HG02973 (cell line): Measurements from ENCODE around the gene FOCAD.
A peak's percentile ranks its signal among the peaks of the same experiment; 100 is the strongest.
"Not testable (repeated sequence)": the region's sequence is repeated elsewhere in the genome, so short reads cannot be mapped to it uniquely, and the experiment has no call there.

Source experiments
- ATAC-seq: cut with Tn5 transposase; IDR thresholded peaks from one replicate; pipeline ENCODE4 v1.9.1; 2021; ENCODE audit warnings: moderate library complexity; ENCODE audit not compliant: unreplicated experiment

The FOCAD gene

GRCh38 chr9:20945856-20946255 is 261.8 kb downstream of the FOCAD start:
- ATAC-seq, result no peak

- ATAC-seq, result no peak
Observed at GRCh38 chr9:20948703-20949102, 264.6 kb downstream of the FOCAD start.

- no peak for ATAC-seq
Observed at GRCh38 chr9:20950707-20951106, 266.6 kb downstream of the FOCAD start.

GRCh38 chr9:20962536-20963225 is 278.6 kb downstream of the FOCAD start:
- ATAC-seq, result no peak

- ATAC-seq, result no peak
Observed at GRCh38 chr9:20972684-20973083, 288.6 kb downstream of the FOCAD start.

GRCh38 chr9:20973246-20973947 is 289.3 kb downstream of the FOCAD start:
- ATAC-seq, result not testable (repeated sequence)

- ATAC-seq, result not testable (repeated sequence)
Observed at GRCh38 chr9:20974191-20974938, 290.3 kb downstream of the FOCAD start.

- ATAC-seq, result no peak
Observed at GRCh38 chr9:20978249-20978648, 294.2 kb downstream of the FOCAD start.

GRCh38 chr9:20980832-20981455 is 296.9 kb downstream of the FOCAD start:
- ATAC-seq, result peak; percentile 88

GRCh38 chr9:20981486-20981885 is 297.4 kb downstream of the FOCAD start:
- no peak for ATAC-seq

- ATAC-seq, result no peak
Observed at GRCh38 chr9:20984506-20984905, 300.4 kb downstream of the FOCAD start.

- no peak for ATAC-seq
Observed at GRCh38 chr9:20985851-20986600, 302.0 kb downstream of the FOCAD start.

- ATAC-seq, result no peak
Observed at GRCh38 chr9:20987521-20987920, 303.5 kb downstream of the FOCAD start.

- ATAC-seq, result no peak
Observed at GRCh38 chr9:20988061-20988460, 304.0 kb downstream of the FOCAD start.

- no peak for ATAC-seq
Observed at GRCh38 chr9:20988671-20989315, 304.7 kb downstream of the FOCAD start.

GRCh38 chr9:20989923-20990341 is 305.9 kb downstream of the FOCAD start:
- ATAC-seq, result no peak

GRCh38 chr9:20990867-20991266 is 306.8 kb downstream of the FOCAD start:
- no peak for ATAC-seq

GRCh38 chr9:20994486-20994885 is 310.4 kb downstream of the FOCAD start:
- no peak for ATAC-seq

- no peak for ATAC-seq
Observed at GRCh38 chr9:20995616-20996015, 311.6 kb downstream of the FOCAD start.

GRCh38 chr9:20996809-20997208 is 312.8 kb downstream of the FOCAD start:
- ATAC-seq, result peak; percentile 73
